ENCODE results near the gene ZNF860.

- TF ChIP-seq, protein P1, sequence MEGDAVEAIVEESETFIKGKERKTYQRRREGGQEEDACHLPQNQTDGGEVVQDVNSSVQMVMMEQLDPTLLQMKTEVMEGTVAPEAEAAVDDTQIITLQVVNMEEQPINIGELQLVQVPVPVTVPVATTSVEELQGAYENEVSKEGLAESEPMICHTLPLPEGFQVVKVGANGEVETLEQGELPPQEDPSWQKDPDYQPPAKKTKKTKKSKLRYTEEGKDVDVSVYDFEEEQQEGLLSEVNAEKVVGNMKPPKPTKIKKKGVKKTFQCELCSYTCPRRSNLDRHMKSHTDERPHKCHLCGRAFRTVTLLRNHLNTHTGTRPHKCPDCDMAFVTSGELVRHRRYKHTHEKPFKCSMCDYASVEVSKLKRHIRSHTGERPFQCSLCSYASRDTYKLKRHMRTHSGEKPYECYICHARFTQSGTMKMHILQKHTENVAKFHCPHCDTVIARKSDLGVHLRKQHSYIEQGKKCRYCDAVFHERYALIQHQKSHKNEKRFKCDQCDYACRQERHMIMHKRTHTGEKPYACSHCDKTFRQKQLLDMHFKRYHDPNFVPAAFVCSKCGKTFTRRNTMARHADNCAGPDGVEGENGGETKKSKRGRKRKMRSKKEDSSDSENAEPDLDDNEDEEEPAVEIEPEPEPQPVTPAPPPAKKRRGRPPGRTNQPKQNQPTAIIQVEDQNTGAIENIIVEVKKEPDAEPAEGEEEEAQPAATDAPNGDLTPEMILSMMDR (IDR thresholded peaks at IDR 0.05) = no peak
- TF ChIP-seq TCF12 (IDR thresholded peaks at IDR 0.05) = no peak
- TF ChIP-seq RCOR1 (IDR thresholded peaks at IDR 0.05; ENCODE audit: low read length) = no peak
- no peak for TF ChIP-seq EZH2phosphoT487 (IDR thresholded peaks at IDR 0.05; ENCODE audit: borderline replicate concordance, low read depth)
- no peak for TF ChIP-seq YY1 (IDR thresholded peaks at IDR 0.05; ENCODE audit: low read depth)
- TF ChIP-seq, protein P2, sequence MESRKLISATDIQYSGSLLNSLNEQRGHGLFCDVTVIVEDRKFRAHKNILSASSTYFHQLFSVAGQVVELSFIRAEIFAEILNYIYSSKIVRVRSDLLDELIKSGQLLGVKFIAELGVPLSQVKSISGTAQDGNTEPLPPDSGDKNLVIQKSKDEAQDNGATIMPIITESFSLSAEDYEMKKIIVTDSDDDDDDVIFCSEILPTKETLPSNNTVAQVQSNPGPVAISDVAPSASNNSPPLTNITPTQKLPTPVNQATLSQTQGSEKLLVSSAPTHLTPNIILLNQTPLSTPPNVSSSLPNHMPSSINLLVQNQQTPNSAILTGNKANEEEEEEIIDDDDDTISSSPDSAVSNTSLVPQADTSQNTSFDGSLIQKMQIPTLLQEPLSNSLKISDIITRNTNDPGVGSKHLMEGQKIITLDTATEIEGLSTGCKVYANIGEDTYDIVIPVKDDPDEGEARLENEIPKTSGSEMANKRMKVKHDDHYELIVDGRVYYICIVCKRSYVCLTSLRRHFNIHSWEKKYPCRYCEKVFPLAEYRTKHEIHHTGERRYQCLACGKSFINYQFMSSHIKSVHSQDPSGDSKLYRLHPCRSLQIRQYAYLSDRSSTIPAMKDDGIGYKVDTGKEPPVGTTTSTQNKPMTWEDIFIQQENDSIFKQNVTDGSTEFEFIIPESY (IDR thresholded peaks at IDR 0.05; ENCODE audit: borderline replicate concordance, low read depth) = no peak
- no peak for TF ChIP-seq EP300 (IDR thresholded peaks at IDR 0.05; ENCODE audit: borderline replicate concordance in 1 of 2, low read depth in 1 of 2, low read length in 1 of 2)
- TF ChIP-seq CHD2 (IDR thresholded peaks at IDR 0.05; ENCODE audit: low read length, partially characterized antibody) = no peak
- no peak for TF ChIP-seq TAF1 (IDR thresholded peaks at IDR 0.05; ENCODE audit: borderline replicate concordance, low read depth, low read length)
- TF ChIP-seq RFX5 (IDR thresholded peaks at IDR 0.05; ENCODE audit: low read length) = no peak
- TF ChIP-seq POLR2AphosphoS5 (IDR thresholded peaks at IDR 0.05; ENCODE audit: low read depth, low read length) = no peak
- no peak for TF ChIP-seq RAD21 (IDR thresholded peaks at IDR 0.05; ENCODE audit: low read length)
- TF ChIP-seq FOXM1 (IDR thresholded peaks at IDR 0.05; ENCODE audit: low read depth) = no peak
These were observed 26.0 kb upstream of the ZNF860 start for GRCh38 chr3:31955581-31955980.
